ENCODE data around the gene ATXN3. TPM values are rescaled to one million over a fixed set of nuclear protein-coding genes. Genes with fewer than 3 reads are reported as not detected.

Gene ATXN3
- total RNA-seq, 1 donor from 2014 or later, result 24.2 TPM

DNA sequence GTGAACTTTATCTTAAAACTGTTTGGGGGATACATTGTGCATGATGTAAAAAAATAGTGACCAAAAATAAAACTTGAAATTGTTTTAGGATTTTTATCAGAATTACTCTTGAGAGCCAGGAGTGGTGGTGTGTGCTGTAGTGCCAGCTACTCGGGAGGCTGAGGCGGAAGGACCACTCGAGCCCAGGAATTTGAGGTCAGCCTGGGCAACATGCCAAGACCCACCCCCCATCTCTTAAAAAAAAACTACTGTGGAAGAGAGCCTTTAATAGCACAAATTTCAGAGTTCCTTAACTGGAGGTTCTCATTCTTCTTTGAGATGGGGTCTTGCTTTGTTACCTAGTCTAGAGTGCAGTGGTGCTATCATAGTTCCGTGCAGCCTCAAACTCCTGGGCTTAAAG, 36.9 kb upstream of the ATXN3 start:
- FAIRE-seq, result no peak
- Histone ChIP-seq H3K4me3 (ENCODE audit: insufficient read depth, low read depth, low read length) (no peak overlapping the region), H3K4me2 (ENCODE audit: low read length) (no peak overlapping the region), H3K9ac (ENCODE audit: low read length) (no peak overlapping the region), H2AFZ (ENCODE audit: low read depth, low read length) (no peak overlapping the region), H3K36me3 (ENCODE audit: insufficient read depth, low read length) (peaks cover 45% of the 10 kb centered on the region), H3K9me3 (ENCODE audit: insufficient read depth, low read depth, low read length) (no peaks in the 10 kb centered on the region), H4K20me1 (ENCODE audit: insufficient read depth, low read length) (peaks cover 9% of the 10 kb centered on the region), H3K4me1 (ENCODE audit: insufficient read depth, low read length) (peaks cover 6% of the 10 kb centered on the region), H3K79me2 (ENCODE audit: insufficient read depth, low read length) (no peaks in the 10 kb centered on the region), H3K27me3 (ENCODE audit: insufficient read depth, low read length) (no peaks in the 10 kb centered on the region), H3K27ac (ENCODE audit: low read depth, low read length) (no peak overlapping the region)
- Mint-ChIP-seq H3K27me3 (ENCODE audit: low read depth, unreplicated experiment) (no peaks in the 10 kb centered on the region), H3K4me1 (ENCODE audit: low read depth, unreplicated experiment) (peaks cover 22% of the 10 kb centered on the region), H3K4me3 (ENCODE audit: unreplicated experiment) (no peak overlapping the region), H3K36me3 (ENCODE audit: low read depth, unreplicated experiment) (peaks cover 14% of the 10 kb centered on the region), H3K27ac (ENCODE audit: unreplicated experiment) (no peak overlapping the region), H3K9me3 (ENCODE audit: unreplicated experiment) (no peaks in the 10 kb centered on the region)
- no peak for TF ChIP-seq EZH2 (IDR thresholded peaks at IDR 0.05; ENCODE audit: insufficient read depth, low read length)
- TF ChIP-seq, protein P1, sequence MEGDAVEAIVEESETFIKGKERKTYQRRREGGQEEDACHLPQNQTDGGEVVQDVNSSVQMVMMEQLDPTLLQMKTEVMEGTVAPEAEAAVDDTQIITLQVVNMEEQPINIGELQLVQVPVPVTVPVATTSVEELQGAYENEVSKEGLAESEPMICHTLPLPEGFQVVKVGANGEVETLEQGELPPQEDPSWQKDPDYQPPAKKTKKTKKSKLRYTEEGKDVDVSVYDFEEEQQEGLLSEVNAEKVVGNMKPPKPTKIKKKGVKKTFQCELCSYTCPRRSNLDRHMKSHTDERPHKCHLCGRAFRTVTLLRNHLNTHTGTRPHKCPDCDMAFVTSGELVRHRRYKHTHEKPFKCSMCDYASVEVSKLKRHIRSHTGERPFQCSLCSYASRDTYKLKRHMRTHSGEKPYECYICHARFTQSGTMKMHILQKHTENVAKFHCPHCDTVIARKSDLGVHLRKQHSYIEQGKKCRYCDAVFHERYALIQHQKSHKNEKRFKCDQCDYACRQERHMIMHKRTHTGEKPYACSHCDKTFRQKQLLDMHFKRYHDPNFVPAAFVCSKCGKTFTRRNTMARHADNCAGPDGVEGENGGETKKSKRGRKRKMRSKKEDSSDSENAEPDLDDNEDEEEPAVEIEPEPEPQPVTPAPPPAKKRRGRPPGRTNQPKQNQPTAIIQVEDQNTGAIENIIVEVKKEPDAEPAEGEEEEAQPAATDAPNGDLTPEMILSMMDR (IDR thresholded peaks at IDR 0.05; ENCODE audit: insufficient read depth, low read depth, low read length), result no peak
- no peak for DNase-seq (ENCODE audit: low read depth)

DNA sequence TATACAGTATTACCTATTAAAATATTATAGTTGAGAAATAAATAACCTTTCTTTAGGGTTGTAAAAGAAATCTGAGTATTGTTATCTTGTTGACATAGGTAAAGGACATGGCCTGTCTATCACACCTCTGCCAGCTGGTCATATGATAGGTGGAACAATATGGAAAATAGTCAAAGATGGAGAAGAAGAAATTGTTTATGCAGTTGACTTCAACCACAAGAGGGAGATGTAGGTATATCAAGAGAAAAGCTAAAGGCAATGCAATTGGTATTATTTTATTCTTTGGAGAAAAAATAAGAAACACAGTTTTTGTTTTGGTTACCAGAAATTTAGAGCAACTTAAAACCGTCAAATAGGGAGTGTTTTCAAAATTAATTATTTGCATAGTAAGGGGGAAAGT, 28.9 kb upstream of the ATXN3 start:
- peaks cover under 1% of the 10 kb centered on the region for H4K20me1 ChIP-seq (ENCODE audit: insufficient read depth, low read length)
- FAIRE-seq (no peak), DNase-seq (ENCODE audit: low read depth) (peak; percentile 14)
- no peaks in the 10 kb centered on the region for H3K27me3 Mint-ChIP-seq (ENCODE audit: low read depth, unreplicated experiment)
- no peaks in the 10 kb centered on the region for H3K9me3 Mint-ChIP-seq (ENCODE audit: unreplicated experiment)
- H3K4me3 ChIP-seq (ENCODE audit: insufficient read depth, low read depth, low read length), result no peak overlapping the region
- no peak overlapping the region for H3K27ac ChIP-seq (ENCODE audit: low read depth, low read length)
- H3K4me1 ChIP-seq (ENCODE audit: insufficient read depth, low read length), result no peaks in the 10 kb centered on the region
- no peak for TF ChIP-seq EZH2 (IDR thresholded peaks at IDR 0.05; ENCODE audit: insufficient read depth, low read length)
- TF ChIP-seq, protein P1 (IDR thresholded peaks at IDR 0.05; ENCODE audit: insufficient read depth, low read depth, low read length), result peak; percentile 58
- H3K36me3 Mint-ChIP-seq (ENCODE audit: low read depth, unreplicated experiment), result no peaks in the 10 kb centered on the region
- no peak overlapping the region for H2AFZ ChIP-seq (ENCODE audit: low read depth, low read length)
- H3K4me2 ChIP-seq (ENCODE audit: low read length), result no peak overlapping the region
- H3K36me3 ChIP-seq (ENCODE audit: insufficient read depth, low read length), result peaks cover 35% of the 10 kb centered on the region
- H3K27me3 ChIP-seq (ENCODE audit: insufficient read depth, low read length), result no peaks in the 10 kb centered on the region
- no peaks in the 10 kb centered on the region for H3K4me1 Mint-ChIP-seq (ENCODE audit: low read depth, unreplicated experiment)
- no peaks in the 10 kb centered on the region for H3K79me2 ChIP-seq (ENCODE audit: insufficient read depth, low read length)
- H3K4me3 Mint-ChIP-seq (ENCODE audit: unreplicated experiment), result no peak overlapping the region
- H3K9me3 ChIP-seq (ENCODE audit: insufficient read depth, low read depth, low read length), result no peaks in the 10 kb centered on the region
- no peak overlapping the region for H3K27ac Mint-ChIP-seq (ENCODE audit: unreplicated experiment)
- no peak overlapping the region for H3K9ac ChIP-seq (ENCODE audit: low read length)

DNA sequence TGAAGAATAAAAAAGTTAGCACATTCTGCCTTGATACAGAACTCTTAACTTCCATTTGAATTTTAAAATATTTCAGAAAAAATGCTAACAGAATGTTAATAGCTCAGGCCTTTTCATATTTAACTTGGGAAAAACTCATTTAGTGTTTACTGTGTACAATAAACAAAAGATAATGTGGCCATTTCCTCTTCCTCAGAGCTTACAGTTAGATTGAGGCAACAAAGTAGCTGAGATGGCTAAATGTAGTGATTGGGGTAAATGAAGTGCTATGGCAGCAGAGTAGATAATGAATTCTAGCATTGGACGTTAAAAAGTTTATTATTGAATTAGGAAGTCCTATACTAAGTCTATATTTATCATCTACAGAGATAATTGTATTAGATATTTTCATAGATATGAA, 28.1 kb upstream of the ATXN3 start:
- H3K79me2 ChIP-seq (ENCODE audit: insufficient read depth, low read length), result no peaks in the 10 kb centered on the region
- no peak for DNase-seq (ENCODE audit: low read depth)
- H3K4me1 ChIP-seq (ENCODE audit: insufficient read depth, low read length), result no peaks in the 10 kb centered on the region
- no peaks in the 10 kb centered on the region for H3K27me3 ChIP-seq (ENCODE audit: insufficient read depth, low read length)
- H3K9me3 ChIP-seq (ENCODE audit: insufficient read depth, low read depth, low read length), result no peaks in the 10 kb centered on the region
- H3K4me2 ChIP-seq (ENCODE audit: low read length), result no peak overlapping the region
- no peak overlapping the region for H3K9ac ChIP-seq (ENCODE audit: low read length)
- H3K4me3 Mint-ChIP-seq (ENCODE audit: unreplicated experiment), result no peak overlapping the region
- no peak overlapping the region for H3K4me3 ChIP-seq (ENCODE audit: insufficient read depth, low read depth, low read length)
- no peaks in the 10 kb centered on the region for H3K27me3 Mint-ChIP-seq (ENCODE audit: low read depth, unreplicated experiment)
- no peaks in the 10 kb centered on the region for H3K9me3 Mint-ChIP-seq (ENCODE audit: unreplicated experiment)
- TF ChIP-seq, protein P1 (IDR thresholded peaks at IDR 0.05; ENCODE audit: insufficient read depth, low read depth, low read length), result no peak
- TF ChIP-seq EZH2 (IDR thresholded peaks at IDR 0.05; ENCODE audit: insufficient read depth, low read length), result no peak
- FAIRE-seq, result no peak
- no peak overlapping the region for H3K27ac ChIP-seq (ENCODE audit: low read depth, low read length)
- H3K36me3 Mint-ChIP-seq (ENCODE audit: low read depth, unreplicated experiment), result peaks cover 4% of the 10 kb centered on the region
- H3K27ac Mint-ChIP-seq (ENCODE audit: unreplicated experiment), result no peak overlapping the region
- H4K20me1 ChIP-seq (ENCODE audit: insufficient read depth, low read length), result peaks cover 6% of the 10 kb centered on the region
- H3K4me1 Mint-ChIP-seq (ENCODE audit: low read depth, unreplicated experiment), result no peaks in the 10 kb centered on the region
- no peak overlapping the region for H2AFZ ChIP-seq (ENCODE audit: low read depth, low read length)
- peaks cover 35% of the 10 kb centered on the region for H3K36me3 ChIP-seq (ENCODE audit: insufficient read depth, low read length)
